Fibroblast of skin of back (primary cell): Measurements from ENCODE around the gene SH3D19.
"Not testable (repeated sequence)": the region's sequence is repeated elsewhere in the genome, so short reads cannot be mapped to it uniquely, and the experiment has no call there.

ENCODE experiments used
- DNase-seq: peaks from one replicate; pipeline ENCODE4 v3.0.0-alpha.2; 2013

SH3D19 gene

GRCh38 chr4:151268905-151269304 is 56.5 kb downstream of the SH3D19 start:
- not testable (repeated sequence) for DNase-seq

- no peak for DNase-seq
Measured at GRCh38 chr4:151267822-151268535, 57.4 kb downstream of the SH3D19 start.

GRCh38 chr4:151267104-151267503 is 58.3 kb downstream of the SH3D19 start:
- DNase-seq: no peak

GRCh38 chr4:151266497-151266896 is 58.9 kb downstream of the SH3D19 start:
- DNase-seq: peak; percentile 59

GRCh38 chr4:151263455-151263854 is 62.0 kb downstream of the SH3D19 start:
- DNase-seq: no peak

GRCh38 chr4:151260526-151260925 is 64.9 kb downstream of the SH3D19 start:
- no peak for DNase-seq

GRCh38 chr4:151259752-151260151 is 65.7 kb downstream of the SH3D19 start:
- no peak for DNase-seq

GRCh38 chr4:151257704-151258103 is 67.7 kb downstream of the SH3D19 start:
- DNase-seq: no peak

- no peak for DNase-seq
Measured at GRCh38 chr4:151256134-151256533, 69.3 kb downstream of the SH3D19 start.

GRCh38 chr4:151255680-151256079 is 69.7 kb downstream of the SH3D19 start:
- DNase-seq: not testable (repeated sequence)

- not testable (repeated sequence) for DNase-seq
Measured at GRCh38 chr4:151255226-151255625, 70.2 kb downstream of the SH3D19 start.

GRCh38 chr4:151251603-151252304 is 73.7 kb downstream of the SH3D19 start:
- no peak for DNase-seq

GRCh38 chr4:151250706-151251105 is 74.7 kb downstream of the SH3D19 start:
- no peak for DNase-seq

GRCh38 chr4:151248519-151248918 is 76.9 kb downstream of the SH3D19 start:
- no peak for DNase-seq

- DNase-seq: no peak
Measured at GRCh38 chr4:151247395-151247794, 78.0 kb downstream of the SH3D19 start.

GRCh38 chr4:151246742-151247141 is 78.7 kb downstream of the SH3D19 start:
- no peak for DNase-seq

- no peak for DNase-seq
Measured at GRCh38 chr4:151242305-151242704, 83.1 kb downstream of the SH3D19 start.

- no peak for DNase-seq
Measured at GRCh38 chr4:151239608-151240007, 85.8 kb downstream of the SH3D19 start.

GRCh38 chr4:151238477-151238876 is 86.9 kb downstream of the SH3D19 start:
- no peak for DNase-seq

- no peak for DNase-seq
Measured at GRCh38 chr4:151236036-151236435, 89.4 kb downstream of the SH3D19 start.

GRCh38 chr4:151235373-151235772 is 90.0 kb downstream of the SH3D19 start:
- DNase-seq: not testable (repeated sequence)

GRCh38 chr4:151233600-151233999 is 91.8 kb downstream of the SH3D19 start:
- no peak for DNase-seq

- peak; percentile 45 for DNase-seq
Measured at GRCh38 chr4:151231915-151232595, 93.3 kb downstream of the SH3D19 start.
